Measurements from ENCODE around the gene OR56A5.
A peak's percentile ranks its signal among the peaks of the same experiment; 100 is the strongest.
"Not testable (repeated sequence)": the region's sequence is repeated elsewhere in the genome, so short reads cannot be mapped to it uniquely, and the experiment has no call there.

The OR56A5 gene

GRCh38 chr11:5968394-5968793 lies at the start of gene OR56A5:
OR56A5 (minus strand) TSS chr11:5968494; CDS start chr11:5968494, 0 bp downstream.
- Mint-ChIP-seq H3K4me3 (no peak within 1 kb of the TSS), H3K36me3 (no peaks in the 10 kb centered on the region), H3K27ac (no peak within 1 kb of the TSS), H3K9me3 (peaks cover 7% of the 10 kb centered on the region), H3K4me1 (no peaks in the 10 kb centered on the region)
- no peak for ATAC-seq
- DNase-seq (ENCODE audit: low spot score in 2 of 2): no peak

- Mint-ChIP-seq H3K4me3 (no peak overlapping the region), H3K4me1 (no peaks in the 10 kb centered on the region), H3K27ac (no peak overlapping the region), H3K9me3 (peaks cover 3% of the 10 kb centered on the region), H3K36me3 (no peaks in the 10 kb centered on the region)
- ATAC-seq (no peak), DNase-seq (ENCODE audit: low spot score in 2 of 2) (no peak)
Observed at GRCh38 chr11:6013042-6013441, 44.7 kb upstream of the OR56A5 start.

GRCh38 chr11:6012035-6012668 lies 43.9 kb upstream of the OR56A5 start:
- Mint-ChIP-seq H3K36me3 (no peaks in the 10 kb centered on the region), H3K9me3 (peaks cover 3% of the 10 kb centered on the region), H3K4me1 (no peaks in the 10 kb centered on the region), H3K27ac (no peak overlapping the region), H3K4me3 (no peak overlapping the region)
- DNase-seq (ENCODE audit: low spot score in 2 of 2): no peak
- peak; percentile 45 for ATAC-seq

GRCh38 chr11:6006846-6007245 lies 38.6 kb upstream of the OR56A5 start, which contains the start of gene OR56A4:
OR56A4 (minus strand) TSS chr11:6006946; CDS start chr11:6002992, 3,954 bp downstream.
- Mint-ChIP-seq H3K4me1 (no peaks in the 10 kb centered on the region), H3K4me3 (no peak within 1 kb of the TSS), H3K9me3 (no peaks in the 10 kb centered on the region), H3K36me3 (no peaks in the 10 kb centered on the region), H3K27ac (no peak within 1 kb of the TSS)
- no peak for DNase-seq (ENCODE audit: low spot score in 2 of 2)
- no peak for ATAC-seq

GRCh38 chr11:6006395-6006794 lies 38.1 kb upstream of the OR56A5 start:
- no peak overlapping the region for H3K4me3 Mint-ChIP-seq
- ATAC-seq: peak; percentile 60
- no peaks in the 10 kb centered on the region for H3K9me3 Mint-ChIP-seq
- DNase-seq (ENCODE audit: low spot score in 2 of 2): no peak
- no peaks in the 10 kb centered on the region for H3K4me1 Mint-ChIP-seq
- no peaks in the 10 kb centered on the region for H3K36me3 Mint-ChIP-seq
- no peak overlapping the region for H3K27ac Mint-ChIP-seq

- ATAC-seq: no peak
- Mint-ChIP-seq H3K4me1 (no peaks in the 10 kb centered on the region), H3K27ac (no peak overlapping the region), H3K9me3 (no peaks in the 10 kb centered on the region), H3K4me3 (no peak overlapping the region), H3K36me3 (no peaks in the 10 kb centered on the region)
- DNase-seq (ENCODE audit: low spot score in 2 of 2): no peak
Observed at GRCh38 chr11:6002202-6002699, 34.0 kb upstream of the OR56A5 start.

GRCh38 chr11:5994791-5995190 lies 26.5 kb upstream of the OR56A5 start:
- H3K4me3 Mint-ChIP-seq: no peak overlapping the region
- no peak for DNase-seq (ENCODE audit: low spot score in 2 of 2)
- H3K27ac Mint-ChIP-seq: no peak overlapping the region
- no peaks in the 10 kb centered on the region for H3K36me3 Mint-ChIP-seq
- ATAC-seq: no peak
- no peaks in the 10 kb centered on the region for H3K4me1 Mint-ChIP-seq
- no peaks in the 10 kb centered on the region for H3K9me3 Mint-ChIP-seq

- Mint-ChIP-seq H3K4me3 (no peak overlapping the region), H3K36me3 (no peaks in the 10 kb centered on the region), H3K9me3 (no peaks in the 10 kb centered on the region), H3K4me1 (no peaks in the 10 kb centered on the region), H3K27ac (no peak overlapping the region)
- ATAC-seq (no peak), DNase-seq (ENCODE audit: low spot score in 2 of 2) (no peak)
Observed at GRCh38 chr11:5992604-5993251, 24.4 kb upstream of the OR56A5 start.

GRCh38 chr11:5992150-5992549 lies 23.9 kb upstream of the OR56A5 start:
- H3K36me3 Mint-ChIP-seq: no peaks in the 10 kb centered on the region
- DNase-seq (ENCODE audit: low spot score in 2 of 2) (no peak), ATAC-seq (no peak)
- H3K4me3 Mint-ChIP-seq: no peak overlapping the region
- H3K9me3 Mint-ChIP-seq: no peaks in the 10 kb centered on the region
- H3K27ac Mint-ChIP-seq: no peak overlapping the region
- no peaks in the 10 kb centered on the region for H3K4me1 Mint-ChIP-seq

- ATAC-seq (no peak), DNase-seq (ENCODE audit: low spot score in 2 of 2) (no peak)
- H3K4me1 Mint-ChIP-seq: no peaks in the 10 kb centered on the region
- H3K9me3 Mint-ChIP-seq: no peaks in the 10 kb centered on the region
- H3K36me3 Mint-ChIP-seq: no peaks in the 10 kb centered on the region
- no peak overlapping the region for H3K4me3 Mint-ChIP-seq
- no peak overlapping the region for H3K27ac Mint-ChIP-seq
Observed at GRCh38 chr11:5989203-5989602, 20.9 kb upstream of the OR56A5 start.

- no peak for DNase-seq (ENCODE audit: low spot score in 2 of 2)
- Mint-ChIP-seq H3K27ac (no peak within 1 kb of the TSS), H3K36me3 (no peaks in the 10 kb centered on the region), H3K9me3 (no peaks in the 10 kb centered on the region), H3K4me3 (no peak within 1 kb of the TSS), H3K4me1 (no peaks in the 10 kb centered on the region)
- no peak for ATAC-seq
Observed at GRCh38 chr11:5986885-5987284, 18.6 kb upstream of the OR56A5 start, which contains the start of gene OR52L1. OR52L1 (minus strand) TSS chr11:5986985; CDS start chr11:5986930, 55 bp downstream.

- H3K27ac Mint-ChIP-seq: no peak overlapping the region
- ATAC-seq (no peak), DNase-seq (ENCODE audit: low spot score in 2 of 2) (no peak)
- no peaks in the 10 kb centered on the region for H3K36me3 Mint-ChIP-seq
- H3K4me1 Mint-ChIP-seq: no peaks in the 10 kb centered on the region
- H3K4me3 Mint-ChIP-seq: no peak overlapping the region
- H3K9me3 Mint-ChIP-seq: peaks cover 7% of the 10 kb centered on the region
Observed at GRCh38 chr11:5983443-5983842, 15.1 kb upstream of the OR56A5 start.

GRCh38 chr11:5973530-5973929 lies 5.2 kb upstream of the OR56A5 start:
- H3K27ac Mint-ChIP-seq: no peak overlapping the region
- DNase-seq (ENCODE audit: low spot score in 2 of 2) (no peak), ATAC-seq (no peak)
- no peaks in the 10 kb centered on the region for H3K4me1 Mint-ChIP-seq
- peaks cover 2% of the 10 kb centered on the region for H3K9me3 Mint-ChIP-seq
- no peaks in the 10 kb centered on the region for H3K36me3 Mint-ChIP-seq
- H3K4me3 Mint-ChIP-seq: no peak overlapping the region

- no peak for DNase-seq (ENCODE audit: low spot score in 2 of 2)
- Mint-ChIP-seq H3K4me3 (no peak overlapping the region), H3K4me1 (no peaks in the 10 kb centered on the region), H3K36me3 (no peaks in the 10 kb centered on the region), H3K27ac (no peak overlapping the region), H3K9me3 (peaks cover 13% of the 10 kb centered on the region)
- peak; percentile 52 for ATAC-seq
Observed at GRCh38 chr11:5967708-5968107, 586 bp downstream of the OR56A5 start.

- no peaks in the 10 kb centered on the region for H3K4me1 Mint-ChIP-seq
- DNase-seq (ENCODE audit: low spot score in 2 of 2): no peak
Observed at GRCh38 chr11:5966958-5967357, 1.3 kb downstream of the OR56A5 start.

GRCh38 chr11:5960704-5961320 lies 7.5 kb downstream of the OR56A5 start:
- DNase-seq (ENCODE audit: low spot score in 2 of 2); H3K4me1 Mint-ChIP-seq; H3K4me3 Mint-ChIP-seq; ATAC-seq; H3K27ac Mint-ChIP-seq; H3K36me3 Mint-ChIP-seq: not testable (repeated sequence)
- H3K9me3 Mint-ChIP-seq: peaks cover 13% of the 10 kb centered on the region

More at GRCh38 chr11:5966958-5967357, 1.3 kb downstream of the OR56A5 start:
- ATAC-seq: no peak
- Mint-ChIP-seq H3K36me3 (no peaks in the 10 kb centered on the region), H3K4me3 (no peak overlapping the region), H3K9me3 (peaks cover 13% of the 10 kb centered on the region), H3K27ac (no peak overlapping the region)

Data from stimulated activated effector memory CD8-positive, alpha-beta T cell treated with anti-CD3 and anti-CD28 coated beads, Interleukin-12 subunit alpha, Interleukin-12 subunit beta, amount 100 ng/mL, for 72 hours (primary cell).